HG02973 (cell line): Measurements from ENCODE around the gene UBAP1.
"Not testable (repeated sequence)": the region's sequence is repeated elsewhere in the genome, so short reads cannot be mapped to it uniquely, and the experiment has no call there.

ENCODE experiments used
- ATAC-seq: cut with Tn5 transposase; IDR thresholded peaks from one replicate; pipeline ENCODE4 v1.9.1; 2021; ENCODE audit warnings: moderate library complexity; ENCODE audit not compliant: unreplicated experiment

UBAP1 gene

DNA sequence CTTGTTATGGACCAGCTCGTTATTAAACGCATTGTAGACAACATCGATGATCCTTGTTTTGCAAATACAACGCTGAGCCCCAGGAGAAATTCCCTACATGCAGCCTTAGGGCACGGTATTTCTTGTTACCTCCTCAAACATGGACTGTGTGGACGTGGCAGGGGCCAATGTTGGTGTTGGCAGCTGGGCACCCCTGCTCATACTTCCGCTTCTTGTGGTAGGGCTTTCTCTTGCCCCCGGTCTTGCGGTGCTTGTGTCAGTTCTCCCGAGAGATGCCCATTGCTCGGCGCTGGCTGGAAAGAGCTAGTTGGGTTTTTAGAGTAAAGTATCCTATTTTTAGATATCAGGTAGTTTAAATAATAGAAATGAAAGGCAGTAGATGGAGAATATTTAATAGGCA is 45.5 kb downstream of the UBAP1 start:
- no peak for ATAC-seq

DNA sequence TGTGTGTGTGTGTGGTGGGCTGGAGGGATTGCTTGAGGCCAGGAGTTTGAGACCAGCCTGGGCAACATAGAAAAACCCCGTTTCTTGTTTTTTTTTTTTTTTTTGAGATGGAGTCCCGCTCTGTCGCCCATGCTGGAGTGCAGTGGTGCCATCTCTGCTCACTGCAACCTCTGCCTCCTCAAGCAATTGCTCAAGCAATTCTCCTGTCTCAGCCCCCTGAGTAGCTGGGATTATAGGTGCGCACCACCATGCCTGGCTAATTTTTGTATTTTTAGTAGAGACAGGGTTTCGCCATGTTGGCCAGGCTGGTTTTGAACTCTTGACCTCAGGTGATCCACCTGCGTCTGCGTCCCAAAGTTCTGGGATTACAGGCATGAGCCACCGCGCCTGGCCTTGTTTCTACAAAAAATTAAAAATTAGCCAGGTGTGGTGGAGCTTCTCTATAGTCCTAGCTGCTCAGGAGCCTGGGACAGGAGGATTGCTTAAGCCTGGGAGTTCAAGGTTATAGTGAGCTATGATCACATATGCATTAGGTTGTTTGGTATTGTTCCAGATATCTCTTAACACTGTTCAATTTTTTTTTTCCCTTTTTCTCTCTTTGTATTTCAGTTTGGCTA is 47.4 kb downstream of the UBAP1 start:
- ATAC-seq: not testable (repeated sequence)

DNA sequence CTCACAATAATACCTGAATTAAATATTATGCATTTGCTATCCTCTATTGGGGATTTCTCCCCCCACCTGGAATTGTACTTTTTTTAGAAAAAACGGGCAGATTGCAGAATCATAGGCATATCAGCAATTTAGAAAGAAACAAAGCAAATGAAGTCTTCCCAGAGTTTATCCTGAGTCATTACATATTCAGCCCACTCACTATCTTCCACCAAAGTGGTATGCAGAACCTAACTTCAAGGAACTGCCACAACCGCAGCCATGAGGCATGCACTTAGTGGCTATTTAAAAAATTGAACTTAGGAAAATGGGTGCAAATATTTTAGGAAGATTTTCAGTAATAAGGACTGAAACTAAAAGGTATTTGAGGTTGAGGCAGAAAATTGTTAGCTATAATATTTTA is 48.6 kb downstream of the UBAP1 start:
- ATAC-seq: no peak

DNA sequence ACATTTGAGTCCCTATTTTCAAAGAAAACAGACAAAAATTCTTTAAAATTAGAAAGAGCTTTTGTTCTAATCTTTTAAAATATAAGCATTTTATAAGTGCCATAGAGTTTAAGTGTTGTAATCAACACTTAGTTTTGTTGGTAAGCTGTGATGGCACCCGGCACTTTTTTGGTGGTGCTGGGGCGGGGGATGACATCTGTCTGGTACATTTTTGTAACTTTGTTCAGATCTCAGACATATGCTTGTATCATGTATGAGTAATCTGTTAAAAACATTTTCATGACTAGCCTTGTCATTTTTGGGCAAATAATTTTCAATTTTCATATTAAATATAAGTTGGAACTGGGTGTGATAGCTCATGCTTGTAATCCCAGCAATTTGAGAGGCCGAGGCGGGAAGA is 51.7 kb downstream of the UBAP1 start:
- no peak for ATAC-seq

DNA sequence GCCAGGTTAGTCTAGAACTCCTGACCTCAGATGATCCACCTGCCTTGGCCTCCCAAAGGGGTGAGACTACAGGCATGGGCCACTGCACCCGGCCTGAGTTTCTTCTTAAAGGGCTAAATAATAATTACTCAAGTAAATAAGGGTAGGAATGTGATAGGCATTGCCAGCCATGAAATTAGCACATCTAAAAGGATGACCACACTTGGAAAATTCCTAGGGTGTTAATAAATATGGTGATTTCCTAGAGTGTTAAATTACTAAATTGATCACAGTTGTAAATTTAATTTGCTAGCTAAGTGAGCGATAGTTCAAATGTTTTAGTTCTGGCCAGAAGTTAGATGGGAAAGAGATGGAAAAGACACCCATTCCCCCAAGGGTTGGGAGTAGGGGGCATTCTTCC is 53.4 kb downstream of the UBAP1 start:
- ATAC-seq: no peak

DNA sequence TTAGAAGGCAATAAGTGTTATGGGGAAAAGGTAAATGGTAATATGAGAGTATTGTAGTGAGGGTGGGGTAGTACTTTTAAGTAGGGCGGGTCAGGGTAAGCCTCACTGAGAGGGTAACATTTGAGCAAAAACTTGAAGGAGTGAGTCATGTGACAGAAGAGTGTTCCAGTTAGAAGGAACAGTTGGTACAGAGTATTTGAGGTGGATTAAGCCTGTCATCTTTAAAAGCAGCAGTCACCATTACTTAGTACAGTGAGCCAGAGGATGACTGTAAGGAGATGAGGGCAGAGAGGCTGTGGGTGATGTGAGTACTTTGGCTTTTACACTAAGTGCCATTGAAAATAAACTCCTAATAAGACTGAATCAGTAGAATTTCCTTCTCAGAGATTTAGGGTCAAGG is 54.8 kb downstream of the UBAP1 start:
- no peak for ATAC-seq

DNA sequence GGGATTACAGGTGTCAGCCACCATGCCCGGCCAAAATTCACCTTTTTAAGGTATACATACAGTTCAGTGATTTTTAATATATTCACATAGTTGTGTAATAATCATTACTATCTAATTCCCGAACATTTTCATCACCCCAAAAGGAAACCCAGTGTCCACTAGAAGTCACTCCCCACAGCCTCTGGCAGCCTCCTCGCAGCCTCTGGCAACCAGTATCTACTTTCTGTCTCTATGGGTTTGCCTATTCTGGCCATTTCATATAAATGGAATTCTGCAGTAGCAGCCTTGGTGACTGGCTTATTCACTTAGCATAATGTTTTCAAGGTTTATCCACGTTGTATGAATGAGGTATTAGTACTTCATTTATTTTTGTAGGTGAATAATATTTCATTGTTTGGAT is 59.0 kb downstream of the UBAP1 start:
- no peak for ATAC-seq

DNA sequence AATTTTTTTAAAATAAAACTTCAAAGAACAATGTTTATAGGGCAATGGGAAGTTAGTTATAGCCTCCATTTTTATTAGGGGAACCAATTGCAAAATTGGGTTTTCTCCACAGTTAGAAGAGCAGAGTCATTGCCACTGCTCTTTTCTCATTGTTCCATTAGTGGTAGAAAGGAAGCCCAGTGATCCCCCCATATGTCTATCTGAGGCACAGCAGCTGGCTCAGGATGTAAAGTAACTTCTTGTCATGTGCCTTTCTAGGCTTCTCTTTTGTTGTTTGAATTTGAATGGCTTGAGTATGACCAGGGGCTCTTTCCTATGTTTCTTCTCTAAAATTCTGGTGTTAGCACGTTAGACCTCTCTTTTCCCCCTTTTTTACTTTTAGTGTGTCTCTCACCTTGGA is 61.2 kb downstream of the UBAP1 start:
- no peak for ATAC-seq

DNA sequence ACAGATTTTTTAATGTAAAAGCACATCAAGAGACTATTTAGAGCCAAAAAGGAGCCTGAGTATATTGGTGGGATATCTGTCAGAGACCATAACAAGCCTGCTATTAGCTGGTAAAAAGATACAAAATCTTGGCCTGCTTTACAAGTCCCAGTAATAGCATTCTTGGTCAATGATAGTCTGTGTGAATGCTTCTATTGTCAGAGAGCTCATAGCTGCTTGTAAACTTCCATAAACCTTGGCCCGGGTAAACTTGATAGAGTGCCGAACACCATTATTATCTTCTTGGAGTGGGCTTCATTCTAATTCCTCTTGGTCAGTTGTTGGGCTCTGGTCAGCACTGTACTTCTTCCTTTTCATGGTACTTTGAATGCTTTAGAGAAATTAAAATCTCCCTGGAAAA is 64.0 kb downstream of the UBAP1 start:
- no peak for ATAC-seq

DNA sequence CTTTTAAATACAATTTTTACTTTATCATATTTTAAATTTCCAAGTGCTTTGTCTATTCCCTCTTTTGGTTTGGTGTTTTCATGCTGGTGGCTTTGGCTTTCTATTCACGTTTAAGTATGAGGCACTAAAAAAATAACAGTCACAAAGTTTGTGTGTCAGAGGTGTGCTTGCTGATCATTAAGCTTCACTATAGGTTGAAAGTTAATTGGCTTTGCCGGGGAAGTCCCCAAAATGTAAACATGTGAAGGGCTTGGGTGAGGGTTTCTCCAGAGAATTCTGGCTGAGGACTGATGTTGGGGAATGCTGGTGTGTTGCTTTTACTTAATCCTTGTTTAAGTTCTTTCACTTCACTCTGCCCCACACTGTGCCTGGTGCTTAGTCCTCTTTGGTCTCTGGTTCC is 66.4 kb downstream of the UBAP1 start:
- not testable (repeated sequence) for ATAC-seq

DNA sequence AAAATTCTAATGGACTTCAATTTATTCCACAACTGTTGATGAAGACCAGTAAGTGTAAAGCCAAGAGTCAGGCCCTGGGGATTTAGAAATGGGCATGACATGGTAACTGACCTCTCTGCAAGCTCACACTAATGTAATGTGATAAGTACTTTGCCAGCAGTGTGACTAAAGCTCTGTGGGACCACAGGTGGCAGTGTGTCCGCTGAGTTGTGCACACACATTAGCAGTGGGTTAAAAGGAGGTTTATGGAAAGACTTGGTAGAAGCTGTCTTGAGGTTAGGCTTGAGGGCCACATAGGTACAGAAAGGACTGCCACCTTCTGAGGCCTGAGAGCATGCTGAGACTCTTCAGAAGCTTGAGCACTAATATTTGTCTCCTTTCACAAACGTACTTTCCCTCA is 67.6 kb downstream of the UBAP1 start:
- no peak for ATAC-seq

DNA sequence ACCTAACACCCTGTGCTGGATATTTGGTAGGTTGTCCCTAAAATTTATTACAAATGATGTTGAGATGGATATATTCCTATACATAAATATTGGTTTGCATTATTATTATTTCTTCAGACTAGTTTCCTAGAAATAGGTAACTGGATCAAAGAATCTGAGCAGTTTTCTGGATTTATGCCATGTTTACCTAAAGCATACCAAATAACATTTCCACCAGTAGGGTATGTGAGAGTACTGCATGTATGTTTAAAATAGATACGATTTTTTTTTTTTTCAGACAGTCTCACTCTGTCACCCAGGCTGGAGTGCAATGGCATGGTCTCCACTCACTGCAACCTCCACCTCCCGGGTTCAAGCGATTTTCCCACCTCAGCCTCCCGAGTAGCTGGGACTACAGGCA is 68.9 kb downstream of the UBAP1 start:
- not testable (repeated sequence) for ATAC-seq

DNA sequence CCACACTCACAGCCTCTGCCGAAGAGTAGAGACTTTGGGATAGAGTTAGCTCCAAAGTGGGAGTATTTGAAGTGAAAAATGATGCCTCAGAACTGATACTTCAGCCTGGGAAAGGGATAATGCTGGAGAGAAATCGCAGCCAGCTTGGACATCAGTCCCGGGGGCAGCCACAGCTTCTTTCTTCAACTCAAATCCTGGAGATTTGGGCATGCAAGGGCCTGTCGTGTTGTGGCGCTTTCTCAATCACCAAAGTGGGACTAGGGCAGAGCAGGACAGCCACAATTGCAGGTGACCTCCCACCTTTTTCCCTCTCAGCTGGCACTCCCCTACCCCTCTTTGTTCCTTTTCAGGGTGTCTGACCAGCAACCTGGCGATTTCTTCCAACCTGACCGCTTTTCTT is 70.4 kb downstream of the UBAP1 start:
- no peak for ATAC-seq

DNA sequence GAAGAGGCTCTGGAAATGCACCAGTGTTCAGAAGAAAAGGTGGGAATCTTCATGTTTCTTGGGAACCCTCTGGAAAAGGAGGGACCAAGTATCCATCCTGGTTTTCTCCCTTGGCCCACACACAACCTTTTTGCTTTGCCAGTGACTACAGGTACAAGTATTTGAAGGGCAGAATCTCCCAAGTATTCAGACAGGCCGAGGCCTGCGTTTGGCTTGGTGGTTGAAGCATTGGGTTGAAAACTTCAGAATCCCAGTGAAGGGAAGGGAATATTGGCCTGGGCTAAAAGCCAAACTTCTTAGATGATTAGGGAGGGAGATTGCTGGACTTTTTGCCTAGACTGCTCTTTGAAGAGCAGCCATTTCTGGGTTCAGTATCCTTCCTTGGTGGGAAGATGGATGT is 71.9 kb downstream of the UBAP1 start:
- ATAC-seq: no peak

DNA sequence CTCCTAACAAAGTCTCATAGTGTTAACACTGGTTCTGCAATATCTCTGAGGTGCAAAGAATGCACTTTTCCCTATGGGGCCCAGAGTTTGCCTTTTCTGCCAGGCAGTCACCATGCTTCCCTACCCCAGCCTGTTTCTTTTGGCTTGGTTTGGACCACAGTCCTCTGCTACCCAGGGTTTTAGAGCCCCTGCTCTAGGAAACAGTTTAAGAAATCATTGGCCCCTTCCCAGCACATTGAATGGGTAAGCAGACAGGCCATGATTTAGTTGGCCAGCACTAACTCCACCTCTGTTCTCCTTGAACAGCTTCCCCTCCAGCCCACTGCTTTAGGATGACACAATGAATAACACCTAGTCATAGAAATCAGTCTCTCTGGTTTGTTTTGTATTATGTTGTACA is 73.2 kb downstream of the UBAP1 start:
- ATAC-seq: no peak

DNA sequence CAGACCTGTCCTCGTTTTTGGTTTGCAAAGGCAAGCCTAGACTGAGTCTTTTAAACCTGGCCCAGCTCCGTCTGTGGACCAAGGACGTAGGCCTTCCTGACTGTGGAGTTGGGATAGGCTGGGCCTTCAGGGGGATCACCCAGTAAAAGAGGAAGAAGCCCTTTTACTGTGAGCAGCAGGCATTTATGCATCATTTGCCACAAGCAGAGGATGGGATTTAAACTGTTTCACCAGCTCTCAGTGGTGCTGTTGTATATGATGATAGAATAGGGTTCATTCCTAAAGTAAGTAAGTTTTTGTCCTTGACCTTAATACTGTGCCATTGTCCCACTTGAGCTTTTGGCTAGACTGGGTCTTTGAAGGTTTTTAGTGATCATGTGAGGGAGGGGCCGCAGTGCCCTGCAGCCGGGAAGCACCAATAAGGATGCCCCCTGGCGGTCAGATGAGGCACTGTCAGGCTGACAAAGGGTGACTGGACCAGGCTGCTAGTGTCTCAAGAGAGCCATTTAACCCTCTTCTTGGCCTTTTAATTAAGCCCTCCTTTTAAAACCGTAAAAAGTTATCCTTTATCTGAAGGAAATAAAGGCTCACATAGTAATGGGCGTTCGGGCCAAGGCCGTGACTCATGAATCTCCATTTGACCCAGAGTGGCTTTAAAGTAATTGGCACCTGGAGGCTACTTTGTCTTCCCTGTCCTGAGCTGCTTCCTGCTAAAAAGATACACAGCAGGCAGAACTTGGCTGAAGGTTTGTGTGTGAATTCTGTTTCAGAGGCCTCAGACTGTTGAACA is 74.0 kb downstream of the UBAP1 start:
- ATAC-seq: no peak

DNA sequence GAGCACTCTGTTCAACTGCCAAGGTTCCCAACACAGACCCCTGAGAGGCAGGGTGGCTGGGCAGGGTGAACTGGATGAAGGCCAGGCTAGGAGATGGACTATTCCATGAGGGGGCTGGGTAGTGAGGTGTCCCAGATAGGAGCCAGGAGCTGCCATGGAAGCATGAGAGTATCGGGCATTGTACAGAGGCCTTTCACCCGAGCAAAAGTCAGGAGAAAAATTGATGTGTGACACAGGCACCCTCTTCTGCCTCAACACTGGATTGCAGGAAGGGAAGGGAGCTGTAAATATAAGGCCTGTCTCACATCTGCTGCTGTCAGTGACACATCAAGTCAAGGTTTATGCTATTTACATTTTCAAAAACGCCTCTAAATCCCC is 74.6 kb downstream of the UBAP1 start:
- ATAC-seq: no peak

DNA sequence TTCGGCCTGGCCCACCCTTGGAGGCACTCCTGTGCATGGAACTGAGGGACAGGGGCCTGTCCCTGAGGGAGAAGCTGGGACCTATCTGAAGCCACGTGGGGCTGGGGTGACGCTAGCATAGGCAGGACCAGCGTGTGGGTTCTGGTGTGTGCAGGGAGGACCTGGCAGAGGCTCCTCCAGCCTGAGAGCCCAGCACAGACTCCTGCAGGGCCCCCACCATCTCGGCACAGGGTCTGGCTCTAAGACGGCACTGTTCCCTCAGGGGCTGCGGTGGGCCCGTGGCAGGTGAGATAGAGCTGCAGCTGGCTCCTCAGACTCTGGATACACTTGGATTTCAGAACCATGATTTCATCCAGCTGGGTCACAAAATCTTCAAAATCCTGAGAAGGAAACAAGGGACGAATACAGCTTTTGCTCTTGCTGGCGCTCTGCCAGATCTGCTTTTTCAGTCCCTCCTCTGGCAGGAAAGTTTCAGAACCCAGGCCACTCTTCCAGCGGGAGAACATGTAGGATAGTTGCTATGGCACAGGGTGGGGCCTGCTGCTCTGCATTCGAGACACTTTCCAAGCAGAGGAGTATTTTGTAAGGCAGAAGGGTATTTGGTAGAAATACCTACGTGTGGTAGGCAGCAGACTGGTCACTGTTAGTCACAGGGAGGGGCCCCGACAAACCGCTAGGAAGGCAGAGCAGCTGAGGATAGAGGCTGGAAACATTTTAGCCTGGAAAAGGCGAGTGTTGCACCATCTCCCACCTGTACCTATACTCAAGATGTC is 75.5 kb downstream of the UBAP1 start:
- ATAC-seq: no peak

DNA sequence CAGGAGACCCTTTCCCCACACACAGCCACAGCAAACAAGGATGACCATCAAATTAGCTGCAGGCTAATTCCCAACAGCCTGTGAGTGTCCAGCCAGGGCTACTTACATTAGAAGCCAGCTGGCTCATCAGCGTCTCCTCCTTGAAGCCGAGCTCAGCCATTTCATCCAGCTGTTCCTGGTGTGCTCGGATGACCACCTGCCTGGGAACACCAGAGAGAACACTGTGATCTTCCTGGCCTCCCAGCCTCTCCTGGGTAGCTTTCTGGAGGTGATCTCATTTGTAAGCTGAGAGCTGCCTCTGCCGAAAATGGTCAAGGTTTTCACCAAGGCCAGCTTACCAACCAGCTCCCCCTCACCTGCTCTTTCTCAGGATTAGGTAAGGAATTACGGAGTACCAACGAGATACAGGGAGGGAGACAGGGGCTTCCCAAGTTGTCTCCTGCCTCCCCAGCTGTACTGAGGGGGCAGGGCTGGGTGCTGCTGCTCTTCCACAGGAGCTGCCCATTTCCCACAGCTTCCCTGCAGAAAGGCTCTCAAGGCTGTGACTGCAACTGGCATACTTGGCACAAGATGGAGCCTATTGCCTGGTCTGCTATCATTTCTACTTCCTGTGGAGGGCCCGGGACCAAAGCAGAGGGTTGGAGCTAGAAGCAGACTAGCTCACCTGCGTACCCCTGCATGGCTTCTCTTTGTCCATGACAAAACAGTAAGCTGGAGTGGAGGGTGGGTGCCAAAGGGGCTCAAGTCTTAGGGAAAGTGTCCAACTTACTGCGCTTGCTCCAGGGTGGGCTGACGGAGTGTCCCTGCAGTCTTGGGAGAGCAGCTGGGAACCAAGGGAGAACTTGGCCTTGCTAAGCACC is 76.4 kb downstream of the UBAP1 start:
- ATAC-seq: no peak

DNA sequence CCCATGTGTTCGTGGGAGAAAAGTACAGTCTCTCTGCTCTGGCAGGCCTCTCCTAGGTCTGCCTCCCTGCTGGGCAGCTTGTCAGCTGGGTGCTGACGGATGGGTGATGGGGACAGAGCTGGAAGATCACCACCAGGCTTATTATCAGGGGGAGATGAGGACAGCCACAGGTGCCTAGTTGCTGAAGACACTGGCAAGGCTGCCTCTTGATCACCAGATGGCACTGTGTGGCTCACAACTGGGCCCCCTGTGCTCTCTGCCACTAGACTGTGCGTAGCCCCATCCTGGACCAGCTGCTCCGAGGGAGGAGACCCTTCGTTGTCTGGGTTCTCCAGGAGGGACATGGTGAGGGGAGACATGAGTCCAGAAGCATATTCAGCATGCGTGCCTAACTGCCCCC is 77.3 kb downstream of the UBAP1 start:
- no peak for ATAC-seq

DNA sequence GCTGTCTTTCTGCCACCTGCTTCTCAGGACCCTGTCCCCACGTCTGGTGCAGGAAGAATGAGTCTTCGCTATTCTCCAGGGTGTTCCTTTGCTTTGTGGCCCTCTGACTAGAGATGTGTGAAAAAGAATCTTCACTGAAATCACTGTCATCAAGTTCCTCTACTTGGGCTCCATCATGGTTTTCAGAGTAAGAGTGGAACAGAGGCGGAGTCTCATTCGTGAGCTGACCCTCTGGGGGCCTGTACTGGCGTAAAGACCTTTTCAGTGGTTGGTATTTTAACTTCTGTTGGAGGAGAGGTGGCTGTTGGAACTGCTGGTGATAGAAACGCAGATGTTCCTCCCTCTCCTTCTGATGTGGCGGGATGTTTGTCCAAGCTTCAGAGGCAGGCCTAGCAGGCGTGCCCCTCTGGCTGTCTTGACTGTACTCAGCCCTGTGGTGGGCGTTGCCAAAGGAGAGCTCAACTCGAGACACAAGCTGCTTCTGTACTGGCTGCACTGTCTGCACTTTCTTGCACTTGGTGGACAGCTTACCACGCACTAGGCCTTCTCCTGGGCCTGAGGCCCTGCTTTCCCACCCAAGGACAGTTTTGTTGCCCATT is 78.2 kb downstream of the UBAP1 start:
- ATAC-seq: no peak
